COLO668 (cell line): Measurements from ENCODE around the gene VPS26C.
"Not testable (repeated sequence)": the region's sequence is repeated elsewhere in the genome, so short reads cannot be mapped to it uniquely, and the experiment has no call there.

Source experiments
- DNase-seq: peaks from one replicate; lab custom pipeline; 2025; ENCODE audit not compliant: unreplicated experiment; lab: John Stamatoyannopoulos, UW

The VPS26C gene

GRCh38 chr21:37231671-37232070 lies 35.5 kb downstream of the VPS26C start:
- DNase-seq: no peak

- DNase-seq: peak; percentile 61
Observed at GRCh38 chr21:37231249-37231645, 35.9 kb downstream of the VPS26C start.

GRCh38 chr21:37230632-37231248 lies 36.4 kb downstream of the VPS26C start:
- DNase-seq: peak; percentile 87

- no peak for DNase-seq
Observed at GRCh38 chr21:37228003-37228400, 39.1 kb downstream of the VPS26C start.

GRCh38 chr21:37227071-37228002 lies 39.8 kb downstream of the VPS26C start:
- DNase-seq: no peak

- no peak for DNase-seq
Observed at GRCh38 chr21:37226041-37226920, 40.9 kb downstream of the VPS26C start.

GRCh38 chr21:37224861-37225839 lies 42.0 kb downstream of the VPS26C start:
- no peak for DNase-seq

- DNase-seq: no peak
Observed at GRCh38 chr21:37223804-37224345, 43.3 kb downstream of the VPS26C start.

GRCh38 chr21:37222248-37222647 lies 44.9 kb downstream of the VPS26C start:
- DNase-seq: not testable (repeated sequence)

GRCh38 chr21:37220981-37221664 lies 46.0 kb downstream of the VPS26C start:
- peak; percentile 97 for DNase-seq

GRCh38 chr21:37220433-37220980 lies 46.6 kb downstream of the VPS26C start:
- peak; percentile 73 for DNase-seq

- no peak for DNase-seq
Observed at GRCh38 chr21:37219761-37220432, 47.2 kb downstream of the VPS26C start.

GRCh38 chr21:37214952-37215351 lies 52.2 kb downstream of the VPS26C start:
- DNase-seq: no peak

- no peak for DNase-seq
Observed at GRCh38 chr21:37210799-37211198, 56.3 kb downstream of the VPS26C start.

- no peak for DNase-seq
Observed at GRCh38 chr21:37210130-37210529, 57.0 kb downstream of the VPS26C start.

- DNase-seq: no peak
Observed at GRCh38 chr21:37208741-37209225, 58.4 kb downstream of the VPS26C start.

GRCh38 chr21:37208056-37208721 lies 58.9 kb downstream of the VPS26C start:
- DNase-seq: no peak
